ENCODE data around the gene FAM118A.

Gene FAM118A

GRCh38 chr22:45285263-45286058, 24.3 kb upstream of the FAM118A start:
- H3K9me3 ChIP-seq (ENCODE audit: low read length) = no peaks in the 10 kb centered on the region
- peak overlapping the region; percentile 48 for H3K4me2 ChIP-seq (ENCODE audit: low read length)
- H3K27ac ChIP-seq (ENCODE audit: low read depth, low read length, poor library complexity, severe bottlenecking) = no peak overlapping the region
- H3K9ac ChIP-seq (ENCODE audit: low read length) = no peak overlapping the region; the same call in 1 of the 2 replicates
- peaks cover 13% of the 10 kb centered on the region for H3K4me1 ChIP-seq (ENCODE audit: insufficient read depth, low read length, severe bottlenecking)
- no peak overlapping the region for H2AFZ ChIP-seq (ENCODE audit: low read length)
- no peaks in the 10 kb centered on the region; the same call in 1 of the 2 replicates for H3K27me3 ChIP-seq (ENCODE audit: insufficient read depth, low read length)
- no peaks in the 10 kb centered on the region for H3K79me2 ChIP-seq (ENCODE audit: insufficient read depth, low read length)
- H3K9me2 ChIP-seq (ENCODE audit: low read depth, low read length) = no peaks in the 10 kb centered on the region
- TF ChIP-seq, protein P1, sequence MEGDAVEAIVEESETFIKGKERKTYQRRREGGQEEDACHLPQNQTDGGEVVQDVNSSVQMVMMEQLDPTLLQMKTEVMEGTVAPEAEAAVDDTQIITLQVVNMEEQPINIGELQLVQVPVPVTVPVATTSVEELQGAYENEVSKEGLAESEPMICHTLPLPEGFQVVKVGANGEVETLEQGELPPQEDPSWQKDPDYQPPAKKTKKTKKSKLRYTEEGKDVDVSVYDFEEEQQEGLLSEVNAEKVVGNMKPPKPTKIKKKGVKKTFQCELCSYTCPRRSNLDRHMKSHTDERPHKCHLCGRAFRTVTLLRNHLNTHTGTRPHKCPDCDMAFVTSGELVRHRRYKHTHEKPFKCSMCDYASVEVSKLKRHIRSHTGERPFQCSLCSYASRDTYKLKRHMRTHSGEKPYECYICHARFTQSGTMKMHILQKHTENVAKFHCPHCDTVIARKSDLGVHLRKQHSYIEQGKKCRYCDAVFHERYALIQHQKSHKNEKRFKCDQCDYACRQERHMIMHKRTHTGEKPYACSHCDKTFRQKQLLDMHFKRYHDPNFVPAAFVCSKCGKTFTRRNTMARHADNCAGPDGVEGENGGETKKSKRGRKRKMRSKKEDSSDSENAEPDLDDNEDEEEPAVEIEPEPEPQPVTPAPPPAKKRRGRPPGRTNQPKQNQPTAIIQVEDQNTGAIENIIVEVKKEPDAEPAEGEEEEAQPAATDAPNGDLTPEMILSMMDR (IDR thresholded peaks at IDR 0.05; ENCODE audit: low read length) = no peak
- no peak for TF ChIP-seq EZH2 (IDR thresholded peaks at IDR 0.05; ENCODE audit: borderline replicate concordance, low read length)
- no peaks in the 10 kb centered on the region for H4K20me1 ChIP-seq (ENCODE audit: insufficient read depth, low read length)
- no peaks in the 10 kb centered on the region for H3F3A ChIP-seq (ENCODE audit: insufficient read depth, low read length)
- H3K4me3 ChIP-seq (ENCODE audit: low read depth, low read length, poor library complexity, severe bottlenecking) = peak overlapping the region; percentile 39
- no peaks in the 10 kb centered on the region for H3K36me3 ChIP-seq (ENCODE audit: insufficient read depth, low read length)

DNA sequence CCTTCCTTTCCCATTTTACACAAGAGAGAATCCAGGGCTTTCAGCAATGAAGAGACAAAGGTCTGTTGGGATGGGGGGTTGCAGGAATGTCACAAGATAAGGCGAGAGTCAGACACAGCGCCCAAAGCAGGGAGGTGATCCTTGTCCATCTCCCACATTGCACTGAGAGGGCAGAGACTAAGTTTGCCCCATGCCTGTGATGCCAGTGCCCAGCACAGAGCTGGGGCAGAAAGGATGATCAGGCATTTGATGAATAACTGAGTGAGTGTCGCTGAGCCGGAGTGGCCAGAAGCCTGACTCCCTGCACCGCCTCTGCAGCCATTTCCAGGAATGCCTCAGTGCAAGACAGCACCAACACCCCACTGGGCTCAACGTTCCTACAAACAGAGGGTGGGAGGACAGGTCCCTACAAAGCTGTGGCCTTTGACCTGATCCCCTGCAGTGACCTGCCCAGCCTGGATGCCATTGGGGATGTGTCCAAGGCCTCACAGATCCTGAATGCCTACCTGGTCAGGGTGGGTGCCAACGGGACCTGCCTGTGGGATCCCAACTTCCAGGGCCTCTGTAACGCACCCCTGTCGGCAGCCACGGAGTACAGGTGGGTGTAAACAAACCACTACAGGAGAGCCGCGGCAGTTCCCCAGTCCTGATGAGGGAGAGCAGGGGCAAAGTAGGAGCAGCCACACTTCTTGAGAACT, 22.7 kb upstream of the FAM118A start:
- no peak overlapping the region for H3K4me2 ChIP-seq (ENCODE audit: low read length)
- H2AFZ ChIP-seq (ENCODE audit: low read length) = no peak overlapping the region

GRCh38 chr22:45290410-45290936, 19.3 kb upstream of the FAM118A start:
- Histone ChIP-seq H3K27me3 (ENCODE audit: insufficient read depth, low read length) (peaks cover 10% of the 10 kb centered on the region), H3K79me2 (ENCODE audit: insufficient read depth, low read length) (no peaks in the 10 kb centered on the region), H3K9me3 (ENCODE audit: low read length) (no peaks in the 10 kb centered on the region), H3K36me3 (ENCODE audit: insufficient read depth, low read length) (no peaks in the 10 kb centered on the region), H3K27ac (ENCODE audit: low read depth, low read length, poor library complexity, severe bottlenecking) (no peak overlapping the region), H3K4me1 (ENCODE audit: insufficient read depth, low read length, severe bottlenecking) (peaks cover 3% of the 10 kb centered on the region), H2AFZ (ENCODE audit: low read length) (no peak overlapping the region), H3K4me3 (ENCODE audit: low read depth, low read length, poor library complexity, severe bottlenecking) (no peak overlapping the region), H3K9me2 (ENCODE audit: low read depth, low read length) (no peaks in the 10 kb centered on the region), H3K9ac (ENCODE audit: low read length) (no peak overlapping the region), H3F3A (ENCODE audit: insufficient read depth, low read length) (no peaks in the 10 kb centered on the region), H3K4me2 (ENCODE audit: low read length) (no peak overlapping the region), H4K20me1 (ENCODE audit: insufficient read depth, low read length) (no peaks in the 10 kb centered on the region)
- no peak for TF ChIP-seq EZH2 (IDR thresholded peaks at IDR 0.05; ENCODE audit: borderline replicate concordance, low read length)
- TF ChIP-seq, protein P1 (IDR thresholded peaks at IDR 0.05; ENCODE audit: low read length) = no peak

More for the DNA sequence above, 22.7 kb upstream of the FAM118A start:
- H4K20me1 ChIP-seq (ENCODE audit: insufficient read depth, low read length) = no peaks in the 10 kb centered on the region
- H3F3A ChIP-seq (ENCODE audit: insufficient read depth, low read length) = no peaks in the 10 kb centered on the region
- no peaks in the 10 kb centered on the region for H3K79me2 ChIP-seq (ENCODE audit: insufficient read depth, low read length)
- no peak overlapping the region for H3K9ac ChIP-seq (ENCODE audit: low read length)
- H3K4me1 ChIP-seq (ENCODE audit: insufficient read depth, low read length, severe bottlenecking) = peaks cover 13% of the 10 kb centered on the region
- H3K36me3 ChIP-seq (ENCODE audit: insufficient read depth, low read length) = no peaks in the 10 kb centered on the region
- no peaks in the 10 kb centered on the region for H3K9me2 ChIP-seq (ENCODE audit: low read depth, low read length)
- H3K27ac ChIP-seq (ENCODE audit: low read depth, low read length, poor library complexity, severe bottlenecking) = no peak overlapping the region
- H3K9me3 ChIP-seq (ENCODE audit: low read length) = no peaks in the 10 kb centered on the region
- TF ChIP-seq, protein P1 (IDR thresholded peaks at IDR 0.05; ENCODE audit: low read length) = no peak
- no peak for TF ChIP-seq EZH2 (IDR thresholded peaks at IDR 0.05; ENCODE audit: borderline replicate concordance, low read length)
- peaks cover 8% of the 10 kb centered on the region for H3K27me3 ChIP-seq (ENCODE audit: insufficient read depth, low read length)
- no peak overlapping the region for H3K4me3 ChIP-seq (ENCODE audit: low read depth, low read length, poor library complexity, severe bottlenecking)
